Measurements from ENCODE around the gene MEF2C. TPM values are rescaled to one million over a fixed set of nuclear protein-coding genes. Genes with fewer than 3 reads are reported as not detected.

The MEF2C gene
- total RNA-seq, 1 experiment from 2014 or later = 1.7 TPM

GRCh38 chr5:88831816-88832215, 51.2 kb downstream of the MEF2C start (continued):
- TF ChIP-seq ARID4B (CRISPR knock-in tag; IDR thresholded peaks at IDR 0.05; ENCODE audit: borderline replicate concordance) (no peak), ZNF281 (CRISPR knock-in tag; IDR thresholded peaks at IDR 0.05) (no peak), E2F5 (CRISPR knock-in tag; IDR thresholded peaks at IDR 0.05) (no peak), KAT7 (CRISPR knock-in tag; IDR thresholded peaks at IDR 0.05; ENCODE audit: borderline replicate concordance) (no peak), CBFB (CRISPR knock-in tag; IDR thresholded peaks at IDR 0.05; ENCODE audit: low read depth) (no peak)

- Mint-ChIP-seq H3K27ac (no peak overlapping the region), H3K4me3 (no peak overlapping the region), H3K9me3 (no peaks in the 10 kb centered on the region), H3K27me3 (ENCODE audit: low read depth) (no peaks in the 10 kb centered on the region), H3K4me1 (peaks cover 32% of the 10 kb centered on the region), H3K36me3 (no peaks in the 10 kb centered on the region)
- CTCF ChIA-PET = interaction anchor here (0.6 to 2.5 kb wide), 2 partner anchors 11 to 34 kb away, joined by 4 to 9 read pairs; no protein-coding TSS in a partner anchor
- DNase-seq (ENCODE audit: low spot score) (no peak), ATAC-seq (no peak)
- POLR2A ChIA-PET = no interaction called here
- TF ChIP-seq TEAD1 (CRISPR knock-in tag; IDR thresholded peaks at IDR 0.05) (no peak), FOXP1 (CRISPR knock-in tag; IDR thresholded peaks at IDR 0.05; ENCODE audit: borderline replicate concordance) (no peak), FOXK1 (CRISPR knock-in tag; IDR thresholded peaks at IDR 0.05) (no peak), FOXP4 (CRISPR knock-in tag; IDR thresholded peaks at IDR 0.05) (no peak), ZSCAN18 (CRISPR knock-in tag; IDR thresholded peaks at IDR 0.05) (no peak), RORB (CRISPR knock-in tag; IDR thresholded peaks at IDR 0.05) (no peak), E2F4 (CRISPR knock-in tag; IDR thresholded peaks at IDR 0.05; ENCODE audit: borderline replicate concordance, low read depth) (no peak), CREM (CRISPR knock-in tag; IDR thresholded peaks at IDR 0.05) (no peak), ZNF232 (CRISPR knock-in tag; IDR thresholded peaks at IDR 0.05) (no peak), ZNF532 (CRISPR knock-in tag; IDR thresholded peaks at IDR 0.05; ENCODE audit: borderline replicate concordance) (no peak), MAX (CRISPR knock-in tag; IDR thresholded peaks at IDR 0.05) (no peak), GRHL2 (CRISPR knock-in tag; IDR thresholded peaks at IDR 0.05; ENCODE audit: insufficient replicate concordance, severe bottlenecking) (no peak), ZNF671 (CRISPR knock-in tag; IDR thresholded peaks at IDR 0.05) (no peak), TP53 (CRISPR knock-in tag; IDR thresholded peaks at IDR 0.05) (no peak)
These were observed 52.4 kb downstream of the MEF2C start for GRCh38 chr5:88830567-88830966.
